ENCODE results near the gene CNTNAP5.

- TF ChIP-seq CSRNP3 (CRISPR knock-in tag; IDR thresholded peaks at IDR 0.05) (no peak), TOX (CRISPR knock-in tag; IDR thresholded peaks at IDR 0.05; ENCODE audit: borderline replicate concordance) (no peak), ISL1 (CRISPR knock-in tag; IDR thresholded peaks at IDR 0.05) (no peak), SNAI2 (CRISPR knock-in tag; IDR thresholded peaks at IDR 0.05) (no peak), PPARA (CRISPR knock-in tag; IDR thresholded peaks at IDR 0.05; ENCODE audit: borderline replicate concordance) (no peak), ZFP30 (CRISPR knock-in tag; IDR thresholded peaks at IDR 0.05) (no peak), RARB (CRISPR knock-in tag; IDR thresholded peaks at IDR 0.05) (no peak)
- TF ChIP-seq, protein P1, sequence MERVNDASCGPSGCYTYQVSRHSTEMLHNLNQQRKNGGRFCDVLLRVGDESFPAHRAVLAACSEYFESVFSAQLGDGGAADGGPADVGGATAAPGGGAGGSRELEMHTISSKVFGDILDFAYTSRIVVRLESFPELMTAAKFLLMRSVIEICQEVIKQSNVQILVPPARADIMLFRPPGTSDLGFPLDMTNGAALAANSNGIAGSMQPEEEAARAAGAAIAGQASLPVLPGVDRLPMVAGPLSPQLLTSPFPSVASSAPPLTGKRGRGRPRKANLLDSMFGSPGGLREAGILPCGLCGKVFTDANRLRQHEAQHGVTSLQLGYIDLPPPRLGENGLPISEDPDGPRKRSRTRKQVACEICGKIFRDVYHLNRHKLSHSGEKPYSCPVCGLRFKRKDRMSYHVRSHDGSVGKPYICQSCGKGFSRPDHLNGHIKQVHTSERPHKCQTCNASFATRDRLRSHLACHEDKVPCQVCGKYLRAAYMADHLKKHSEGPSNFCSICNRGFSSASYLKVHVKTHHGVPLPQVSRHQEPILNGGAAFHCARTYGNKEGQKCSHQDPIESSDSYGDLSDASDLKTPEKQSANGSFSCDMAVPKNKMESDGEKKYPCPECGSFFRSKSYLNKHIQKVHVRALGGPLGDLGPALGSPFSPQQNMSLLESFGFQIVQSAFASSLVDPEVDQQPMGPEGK (CRISPR knock-in tag; IDR thresholded peaks at IDR 0.05; ENCODE audit: borderline replicate concordance) = no peak
- TF ChIP-seq, protein P2, sequence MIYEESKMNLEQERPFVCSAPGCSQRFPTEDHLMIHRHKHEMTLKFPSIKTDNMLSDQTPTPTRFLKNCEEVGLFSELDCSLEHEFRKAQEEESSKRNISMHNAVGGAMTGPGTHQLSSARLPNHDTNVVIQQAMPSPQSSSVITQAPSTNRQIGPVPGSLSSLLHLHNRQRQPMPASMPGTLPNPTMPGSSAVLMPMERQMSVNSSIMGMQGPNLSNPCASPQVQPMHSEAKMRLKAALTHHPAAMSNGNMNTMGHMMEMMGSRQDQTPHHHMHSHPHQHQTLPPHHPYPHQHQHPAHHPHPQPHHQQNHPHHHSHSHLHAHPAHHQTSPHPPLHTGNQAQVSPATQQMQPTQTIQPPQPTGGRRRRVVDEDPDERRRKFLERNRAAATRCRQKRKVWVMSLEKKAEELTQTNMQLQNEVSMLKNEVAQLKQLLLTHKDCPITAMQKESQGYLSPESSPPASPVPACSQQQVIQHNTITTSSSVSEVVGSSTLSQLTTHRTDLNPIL (CRISPR knock-in tag; IDR thresholded peaks at IDR 0.05; ENCODE audit: low read depth) = no peak
These were observed 155.5 kb downstream of the CNTNAP5 start for GRCh38 chr2:124180635-124181034.

All from SK-N-SH treated with all-trans-retinoic acid at 6 μM for 48 hours (cell line).